ENCODE data around the gene CCDC78. TPM values are rescaled to one million over a fixed set of nuclear protein-coding genes. Genes with fewer than 3 reads are reported as not detected.
"Not testable (repeated sequence)": the region's sequence is repeated elsewhere in the genome, so short reads cannot be mapped to it uniquely, and the experiment has no call there.

CCDC78 gene
- total and polyA plus RNA-seq, 2 experiments from 2014 or later: 10.5 to 12.6 TPM

GRCh38 chr16:712740-713250, 13.4 kb downstream of the CCDC78 start:
- H3K4me1 Mint-ChIP-seq; ATAC-seq; H3F3A ChIP-seq (replicated peaks; ENCODE audit: low read depth); H3K4me2 ChIP-seq; H3K9me2 ChIP-seq (ENCODE audit: insufficient read depth); H3K4me3 Mint-ChIP-seq; H3K79me2 ChIP-seq (replicated peaks; ENCODE audit: insufficient read depth); H4K20me1 ChIP-seq (replicated peaks; ENCODE audit: insufficient read depth); H3K27ac Mint-ChIP-seq; H2AFZ ChIP-seq; H3K27ac ChIP-seq (ENCODE audit: low read depth); H3K9me3 Mint-ChIP-seq; H3K36me3 Mint-ChIP-seq (ENCODE audit: low read depth); H3K36me3 ChIP-seq (ENCODE audit: insufficient read depth); H3K4me3 ChIP-seq; H3K4me1 ChIP-seq (ENCODE audit: insufficient read depth): not testable (repeated sequence)
- H3K27me3 Mint-ChIP-seq (ENCODE audit: insufficient read depth, low read depth, poor library complexity): peaks cover 51% of the 10 kb centered on the region
- H3K27me3 ChIP-seq (ENCODE audit: insufficient read depth): peaks cover 67% of the 10 kb centered on the region
- peak; percentile 89 for DNase-seq (ENCODE audit: low spot score)
- TF ChIP-seq, protein P1, sequence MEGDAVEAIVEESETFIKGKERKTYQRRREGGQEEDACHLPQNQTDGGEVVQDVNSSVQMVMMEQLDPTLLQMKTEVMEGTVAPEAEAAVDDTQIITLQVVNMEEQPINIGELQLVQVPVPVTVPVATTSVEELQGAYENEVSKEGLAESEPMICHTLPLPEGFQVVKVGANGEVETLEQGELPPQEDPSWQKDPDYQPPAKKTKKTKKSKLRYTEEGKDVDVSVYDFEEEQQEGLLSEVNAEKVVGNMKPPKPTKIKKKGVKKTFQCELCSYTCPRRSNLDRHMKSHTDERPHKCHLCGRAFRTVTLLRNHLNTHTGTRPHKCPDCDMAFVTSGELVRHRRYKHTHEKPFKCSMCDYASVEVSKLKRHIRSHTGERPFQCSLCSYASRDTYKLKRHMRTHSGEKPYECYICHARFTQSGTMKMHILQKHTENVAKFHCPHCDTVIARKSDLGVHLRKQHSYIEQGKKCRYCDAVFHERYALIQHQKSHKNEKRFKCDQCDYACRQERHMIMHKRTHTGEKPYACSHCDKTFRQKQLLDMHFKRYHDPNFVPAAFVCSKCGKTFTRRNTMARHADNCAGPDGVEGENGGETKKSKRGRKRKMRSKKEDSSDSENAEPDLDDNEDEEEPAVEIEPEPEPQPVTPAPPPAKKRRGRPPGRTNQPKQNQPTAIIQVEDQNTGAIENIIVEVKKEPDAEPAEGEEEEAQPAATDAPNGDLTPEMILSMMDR (conservative IDR thresholded peaks at IDR 0.05; ENCODE audit: low read depth in 2 of 2): peak; percentile 66 to 77

DNA sequence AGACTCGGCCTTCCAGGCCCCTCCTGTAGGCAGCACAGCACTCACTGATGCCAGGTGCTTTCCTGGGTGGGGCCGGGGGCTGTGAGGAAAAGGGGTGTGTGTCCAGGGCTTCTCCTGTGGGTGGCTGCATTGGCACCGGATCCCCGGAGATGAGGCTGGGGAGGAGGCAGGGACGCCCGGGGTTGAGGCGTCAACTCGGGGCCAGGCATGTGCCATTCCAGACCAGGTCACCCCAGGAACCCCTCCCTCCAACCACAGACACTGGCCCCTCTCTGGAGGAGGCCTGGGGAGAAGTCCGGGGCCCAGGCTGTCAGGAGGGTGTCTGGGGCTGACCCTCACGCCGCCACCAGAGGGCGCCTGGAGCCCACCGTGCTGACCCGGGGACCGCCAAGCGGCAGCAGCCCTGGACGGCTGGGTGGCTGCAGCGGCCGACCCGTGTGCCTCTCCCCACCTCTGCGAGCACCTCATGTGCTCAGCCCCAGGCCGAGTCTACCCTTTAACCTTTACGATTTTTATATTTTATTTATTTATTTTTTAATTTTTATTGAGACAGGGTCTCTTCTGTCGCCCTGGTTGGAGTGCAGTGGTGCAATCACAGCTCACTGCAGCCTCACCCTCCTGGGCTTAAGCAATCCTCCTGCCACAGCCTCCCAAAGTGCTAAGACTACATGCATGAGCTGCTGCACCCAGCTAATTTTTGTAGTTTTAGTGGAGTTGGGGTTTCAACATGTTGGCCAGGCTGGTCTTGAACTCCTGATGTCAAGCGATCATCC, 14.5 kb downstream of the CCDC78 start:
- TF ChIP-seq, protein P1 (conservative IDR thresholded peaks at IDR 0.05; ENCODE audit: low read depth in 2 of 2): peak; percentile 66 to 94
- no peak for TF ChIP-seq ZNF114 (CRISPR knock-in tag; IDR thresholded peaks at IDR 0.05)
- peaks cover 4% of the 10 kb centered on the region; the same call in 1 of the 2 replicates for H3K4me1 ChIP-seq (ENCODE audit: insufficient read depth)
- H3K9me3 Mint-ChIP-seq: peaks cover 4% of the 10 kb centered on the region; the same call in 1 of the 3 replicates
- no peak overlapping the region for H3K4me3 Mint-ChIP-seq
- no peak overlapping the region for H3K4me3 ChIP-seq
- H3K79me2 ChIP-seq (replicated peaks; ENCODE audit: insufficient read depth): no peaks in the 10 kb centered on the region
- ATAC-seq (peak; percentile 64), DNase-seq (ENCODE audit: low spot score) (peak; percentile 87)
- no peaks in the 10 kb centered on the region for H4K20me1 ChIP-seq (replicated peaks; ENCODE audit: insufficient read depth)
- no peak overlapping the region for H2AFZ ChIP-seq
- H3K36me3 ChIP-seq (ENCODE audit: insufficient read depth): no peaks in the 10 kb centered on the region
- 0 out of 2 replicates have a peak, but pooled peaks cover 2% of the 10 kb centered on the region for H3F3A ChIP-seq (replicated peaks; ENCODE audit: low read depth)
- no peaks in the 10 kb centered on the region for H3K36me3 Mint-ChIP-seq (ENCODE audit: low read depth)
- H3K27ac Mint-ChIP-seq: no peak overlapping the region
- H3K9me2 ChIP-seq (ENCODE audit: insufficient read depth): no peaks in the 10 kb centered on the region
- peaks cover 58% of the 10 kb centered on the region for H3K27me3 Mint-ChIP-seq (ENCODE audit: insufficient read depth, low read depth, poor library complexity)
- no peak overlapping the region for H3K27ac ChIP-seq (ENCODE audit: low read depth)
- peaks cover 71% of the 10 kb centered on the region for H3K27me3 ChIP-seq (ENCODE audit: insufficient read depth)
- H3K4me1 Mint-ChIP-seq: peaks cover 4% of the 10 kb centered on the region; the same call in 2 of the 3 replicates
- no peak overlapping the region for H3K4me2 ChIP-seq

DNA sequence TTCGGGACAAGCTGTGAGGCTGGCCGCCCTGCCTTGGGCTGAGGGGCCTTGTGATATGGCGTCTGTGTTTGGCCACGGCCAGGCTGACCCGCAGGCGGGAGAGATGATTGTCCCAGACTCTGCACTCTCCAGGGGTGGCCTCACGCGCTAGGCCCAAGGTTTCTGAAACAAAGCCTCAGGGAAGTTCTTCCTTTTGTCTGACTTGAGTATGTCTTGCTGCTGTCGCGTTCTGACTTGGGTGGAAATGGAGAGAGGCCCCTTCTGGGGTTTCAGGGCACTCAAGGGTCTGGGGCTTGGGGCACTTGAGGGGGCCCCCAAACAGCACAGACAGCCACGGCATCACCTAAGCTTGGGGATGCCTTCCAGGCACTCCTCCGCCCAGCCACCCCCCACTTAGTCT, 15.2 kb downstream of the CCDC78 start:
- Histone ChIP-seq H3F3A (replicated peaks; ENCODE audit: low read depth) (0 out of 2 replicates have a peak, but pooled peaks cover 6% of the 10 kb centered on the region), H3K27ac (ENCODE audit: low read depth) (no peak overlapping the region), H4K20me1 (replicated peaks; ENCODE audit: insufficient read depth) (no peaks in the 10 kb centered on the region), H3K4me1 (ENCODE audit: insufficient read depth) (peaks cover under 1% of the 10 kb centered on the region; the same call in 1 of the 2 replicates), H3K4me2 (no peak overlapping the region), H3K36me3 (ENCODE audit: insufficient read depth) (no peaks in the 10 kb centered on the region), H3K9me2 (ENCODE audit: insufficient read depth) (no peaks in the 10 kb centered on the region), H3K27me3 (ENCODE audit: insufficient read depth) (peaks cover 71% of the 10 kb centered on the region), H3K79me2 (replicated peaks; ENCODE audit: insufficient read depth) (no peaks in the 10 kb centered on the region), H2AFZ (no peak overlapping the region), H3K4me3 (no peak overlapping the region)
- Mint-ChIP-seq H3K9me3 (peaks cover 4% of the 10 kb centered on the region; the same call in 1 of the 3 replicates), H3K4me3 (no peak overlapping the region), H3K27ac (no peak overlapping the region), H3K4me1 (no peaks in the 10 kb centered on the region; the same call in 2 of the 3 replicates), H3K27me3 (ENCODE audit: insufficient read depth, low read depth, poor library complexity) (peaks cover 59% of the 10 kb centered on the region), H3K36me3 (ENCODE audit: low read depth) (no peaks in the 10 kb centered on the region)
- DNase-seq (ENCODE audit: low spot score) (no peak), ATAC-seq (no peak)
- TF ChIP-seq, protein P2, sequence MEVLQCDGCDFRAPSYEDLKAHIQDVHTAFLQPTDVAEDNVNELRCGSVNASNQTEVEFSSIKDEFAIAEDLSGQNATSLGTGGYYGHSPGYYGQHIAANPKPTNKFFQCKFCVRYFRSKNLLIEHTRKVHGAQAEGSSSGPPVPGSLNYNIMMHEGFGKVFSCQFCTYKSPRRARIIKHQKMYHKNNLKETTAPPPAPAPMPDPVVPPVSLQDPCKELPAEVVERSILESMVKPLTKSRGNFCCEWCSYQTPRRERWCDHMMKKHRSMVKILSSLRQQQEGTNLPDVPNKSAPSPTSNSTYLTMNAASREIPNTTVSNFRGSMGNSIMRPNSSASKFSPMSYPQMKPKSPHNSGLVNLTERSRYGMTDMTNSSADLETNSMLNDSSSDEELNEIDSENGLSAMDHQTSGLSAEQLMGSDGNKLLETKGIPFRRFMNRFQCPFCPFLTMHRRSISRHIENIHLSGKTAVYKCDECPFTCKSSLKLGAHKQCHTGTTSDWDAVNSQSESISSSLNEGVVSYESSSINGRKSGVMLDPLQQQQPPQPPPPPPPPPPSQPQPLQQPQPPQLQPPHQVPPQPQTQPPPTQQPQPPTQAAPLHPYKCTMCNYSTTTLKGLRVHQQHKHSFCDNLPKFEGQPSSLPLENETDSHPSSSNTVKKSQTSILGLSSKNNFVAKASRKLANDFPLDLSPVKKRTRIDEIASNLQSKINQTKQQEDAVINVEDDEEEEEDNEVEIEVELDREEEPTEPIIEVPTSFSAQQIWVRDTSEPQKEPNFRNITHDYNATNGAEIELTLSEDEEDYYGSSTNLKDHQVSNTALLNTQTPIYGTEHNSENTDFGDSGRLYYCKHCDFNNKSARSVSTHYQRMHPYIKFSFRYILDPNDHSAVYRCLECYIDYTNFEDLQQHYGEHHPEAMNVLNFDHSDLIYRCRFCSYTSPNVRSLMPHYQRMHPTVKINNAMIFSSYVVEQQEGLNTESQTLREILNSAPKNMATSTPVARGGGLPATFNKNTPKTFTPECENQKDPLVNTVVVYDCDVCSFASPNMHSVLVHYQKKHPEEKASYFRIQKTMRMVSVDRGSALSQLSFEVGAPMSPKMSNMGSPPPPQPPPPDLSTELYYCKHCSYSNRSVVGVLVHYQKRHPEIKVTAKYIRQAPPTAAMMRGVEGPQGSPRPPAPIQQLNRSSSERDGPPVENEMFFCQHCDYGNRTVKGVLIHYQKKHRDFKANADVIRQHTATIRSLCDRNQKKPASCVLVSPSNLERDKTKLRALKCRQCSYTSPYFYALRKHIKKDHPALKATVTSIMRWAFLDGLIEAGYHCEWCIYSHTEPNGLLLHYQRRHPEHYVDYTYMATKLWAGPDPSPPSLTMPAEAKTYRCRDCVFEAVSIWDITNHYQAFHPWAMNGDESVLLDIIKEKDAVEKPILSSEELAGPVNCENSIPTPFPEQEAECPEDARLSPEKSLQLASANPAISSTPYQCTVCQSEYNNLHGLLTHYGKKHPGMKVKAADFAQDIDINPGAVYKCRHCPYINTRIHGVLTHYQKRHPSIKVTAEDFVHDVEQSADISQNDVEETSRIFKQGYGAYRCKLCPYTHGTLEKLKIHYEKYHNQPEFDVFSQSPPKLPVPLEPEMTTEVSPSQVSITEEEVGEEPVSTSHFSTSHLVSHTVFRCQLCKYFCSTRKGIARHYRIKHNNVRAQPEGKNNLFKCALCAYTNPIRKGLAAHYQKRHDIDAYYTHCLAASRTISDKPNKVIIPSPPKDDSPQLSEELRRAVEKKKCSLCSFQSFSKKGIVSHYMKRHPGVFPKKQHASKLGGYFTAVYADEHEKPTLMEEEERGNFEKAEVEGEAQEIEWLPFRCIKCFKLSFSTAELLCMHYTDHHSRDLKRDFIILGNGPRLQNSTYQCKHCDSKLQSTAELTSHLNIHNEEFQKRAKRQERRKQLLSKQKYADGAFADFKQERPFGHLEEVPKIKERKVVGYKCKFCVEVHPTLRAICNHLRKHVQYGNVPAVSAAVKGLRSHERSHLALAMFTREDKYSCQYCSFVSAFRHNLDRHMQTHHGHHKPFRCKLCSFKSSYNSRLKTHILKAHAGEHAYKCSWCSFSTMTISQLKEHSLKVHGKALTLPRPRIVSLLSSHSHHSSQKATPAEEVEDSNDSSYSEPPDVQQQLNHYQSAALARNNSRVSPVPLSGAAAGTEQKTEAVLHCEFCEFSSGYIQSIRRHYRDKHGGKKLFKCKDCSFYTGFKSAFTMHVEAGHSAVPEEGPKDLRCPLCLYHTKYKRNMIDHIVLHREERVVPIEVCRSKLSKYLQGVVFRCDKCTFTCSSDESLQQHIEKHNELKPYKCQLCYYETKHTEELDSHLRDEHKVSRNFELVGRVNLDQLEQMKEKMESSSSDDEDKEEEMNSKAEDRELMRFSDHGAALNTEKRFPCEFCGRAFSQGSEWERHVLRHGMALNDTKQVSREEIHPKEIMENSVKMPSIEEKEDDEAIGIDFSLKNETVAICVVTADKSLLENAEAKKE (CRISPR knock-in tag; IDR thresholded peaks at IDR 0.05): no peak

All from GM23338 (cell line).